Dermis microvascular lymphatic vessel endothelial cell (primary cell): ENCODE results near the gene PPP1R7. TPM values are rescaled to one million over a fixed set of nuclear protein-coding genes. Genes with fewer than 3 reads are reported as not detected.
"Not testable (repeated sequence)": the region's sequence is repeated elsewhere in the genome, so short reads cannot be mapped to it uniquely, and the experiment has no call there.

ENCODE experiments used
- DNase-seq, 2 donors: peaks; one replicate each; pipeline versions ENCODE4 v3.0.0 to v3.0.0-alpha.2; 2010; ENCODE audit warnings: low read depth in 2 of 2
- total RNA-seq: library from RNA; depleted of rRNA; stranded (reverse); fragments of >200 nt; gene quantifications from 2 replicates; pipeline ENCODE4 v1.2.1, GENCODE V29; 2014

The PPP1R7 gene, protein sequence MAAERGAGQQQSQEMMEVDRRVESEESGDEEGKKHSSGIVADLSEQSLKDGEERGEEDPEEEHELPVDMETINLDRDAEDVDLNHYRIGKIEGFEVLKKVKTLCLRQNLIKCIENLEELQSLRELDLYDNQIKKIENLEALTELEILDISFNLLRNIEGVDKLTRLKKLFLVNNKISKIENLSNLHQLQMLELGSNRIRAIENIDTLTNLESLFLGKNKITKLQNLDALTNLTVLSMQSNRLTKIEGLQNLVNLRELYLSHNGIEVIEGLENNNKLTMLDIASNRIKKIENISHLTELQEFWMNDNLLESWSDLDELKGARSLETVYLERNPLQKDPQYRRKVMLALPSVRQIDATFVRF
- total RNA-seq: 45.0 and 50.5 TPM in 2 replicates

DNA sequence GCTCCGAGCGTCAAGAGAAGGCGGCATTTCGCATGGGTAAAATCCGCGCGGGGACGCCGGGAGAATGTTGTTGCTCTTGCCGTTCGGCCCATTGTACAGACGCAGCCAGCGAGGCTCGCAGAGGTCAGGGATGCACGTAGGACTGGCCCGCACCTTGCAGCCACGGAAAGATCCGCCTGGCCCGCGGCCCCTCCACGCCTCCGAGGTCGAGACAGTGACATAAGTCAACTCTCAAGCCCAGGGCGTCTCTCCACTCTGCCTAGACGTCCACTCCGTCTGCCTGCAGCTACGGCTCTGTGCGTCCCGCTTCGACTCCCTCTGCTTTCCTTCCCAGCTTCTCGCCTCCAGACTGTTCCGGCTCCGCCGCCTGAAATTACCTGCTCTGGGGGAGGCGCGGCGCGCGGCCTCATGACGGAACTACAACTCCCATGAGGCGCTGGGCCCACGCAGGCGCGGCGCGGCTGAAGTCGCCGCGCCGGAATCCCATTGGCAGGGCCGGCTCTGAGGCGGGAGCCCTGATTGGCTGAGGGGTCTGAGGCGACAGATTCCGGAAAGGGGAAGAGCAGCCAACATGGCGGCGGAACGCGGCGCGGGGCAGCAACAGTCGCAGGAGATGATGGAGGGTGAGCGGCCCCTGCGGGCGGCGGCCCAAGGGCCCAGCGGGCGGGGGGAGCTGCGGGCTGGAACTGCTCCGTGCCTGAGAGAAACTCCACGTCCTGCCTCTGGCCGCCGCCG is at the start of gene PPP1R7:
TSS of gene PPP1R7 (plus strand) at position 543 of the 735 bp plus-strand sequence. CDS start at position 572, 29 bp downstream.
- peak; percentile 87 to 95 for DNase-seq

DNA sequence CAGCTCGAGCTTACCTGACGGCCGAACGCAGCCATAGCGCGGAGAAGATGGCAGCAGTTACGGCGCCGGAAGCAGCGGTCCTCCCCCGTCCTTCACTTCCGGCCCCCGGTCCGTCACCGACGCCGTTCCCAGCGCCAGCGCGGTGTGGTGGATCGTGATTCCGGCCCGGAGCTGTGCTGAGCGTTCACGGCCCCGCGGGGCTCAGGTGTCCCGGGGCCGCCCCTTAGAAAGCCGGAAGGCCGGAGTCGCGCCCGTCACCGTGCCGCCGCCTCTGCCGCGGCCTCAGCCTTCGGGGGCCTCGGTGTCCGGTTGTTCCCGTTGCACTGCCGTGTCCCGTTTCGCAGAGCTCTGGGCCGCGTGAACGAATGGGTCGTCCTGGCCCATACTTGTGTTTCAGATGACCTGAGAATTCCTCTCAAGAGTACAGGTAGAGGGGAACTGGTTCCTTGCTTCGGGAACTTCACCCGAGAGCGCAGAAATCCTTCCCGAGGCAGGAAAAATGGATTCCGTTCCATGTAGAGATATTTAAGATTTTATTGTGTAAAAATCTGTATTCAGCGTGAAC is 47.9 kb upstream of the PPP1R7 start, which contains the start of gene MTERF4:
TSS of gene MTERF4 (minus strand) at position 49 of the 565 bp plus-strand sequence. CDS start at position 35, 14 bp downstream.
- peak; percentile 47 to 82 for DNase-seq

DNA sequence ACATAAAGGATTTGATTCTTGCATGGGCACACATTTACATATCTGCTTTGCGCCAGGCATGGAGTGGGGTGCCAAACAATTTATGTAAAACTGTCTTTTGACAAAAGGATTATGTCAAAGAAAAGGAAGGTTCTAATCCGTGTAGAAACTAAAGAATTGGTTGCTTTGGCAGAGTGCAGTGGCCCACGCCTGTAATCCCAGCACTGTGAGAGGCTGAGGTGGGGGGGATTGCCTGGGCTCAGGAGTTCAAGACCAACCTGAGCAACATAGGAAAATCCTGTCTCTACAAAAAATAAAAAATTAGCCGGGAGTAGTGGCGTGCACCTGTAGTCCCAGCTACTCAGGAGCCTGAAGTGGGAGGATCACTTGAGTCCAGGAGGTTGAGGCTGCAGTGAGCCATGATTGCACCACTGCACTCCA is 47.1 kb upstream of the PPP1R7 start:
- DNase-seq: no peak

DNA sequence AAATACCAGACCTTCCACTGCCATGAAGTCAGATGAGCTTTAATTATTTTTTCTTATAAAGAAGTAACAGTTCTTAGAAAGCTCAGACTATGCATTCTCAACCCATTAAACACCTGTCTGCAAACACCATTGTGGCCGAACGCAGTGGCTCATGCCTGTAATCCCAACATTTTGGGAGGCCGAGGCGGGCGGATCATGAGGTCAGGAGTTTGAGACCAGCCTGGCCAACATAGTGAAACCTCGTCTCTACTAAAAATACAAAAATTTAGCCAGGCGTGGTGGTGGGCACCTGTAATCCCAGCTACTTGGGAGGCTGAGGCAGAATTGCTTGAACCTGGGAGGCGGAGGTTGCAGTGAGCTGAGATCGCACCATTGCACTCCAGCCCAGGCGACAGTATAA is 45.7 kb upstream of the PPP1R7 start:
- not testable (repeated sequence) for DNase-seq

DNA sequence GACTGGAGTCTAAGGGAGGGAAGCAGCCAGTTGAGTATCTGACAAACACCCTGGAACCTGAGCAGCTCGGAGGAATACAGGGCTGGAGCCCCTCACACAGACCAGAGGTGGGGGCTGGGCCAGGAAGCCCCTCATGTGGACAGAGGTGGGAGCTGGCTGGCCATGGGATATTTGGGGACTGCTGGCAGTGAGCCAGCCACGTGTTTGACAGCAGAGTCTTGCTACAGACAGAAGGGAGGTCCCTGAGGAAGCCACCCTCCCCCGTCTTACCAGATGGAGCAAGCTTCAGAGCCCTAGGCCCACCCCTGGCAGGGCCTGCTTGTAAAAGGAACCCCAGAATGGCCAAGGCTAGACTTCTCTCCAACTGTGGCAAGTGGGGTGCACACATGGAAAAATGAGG is 44.6 kb upstream of the PPP1R7 start:
- no peak for DNase-seq

DNA sequence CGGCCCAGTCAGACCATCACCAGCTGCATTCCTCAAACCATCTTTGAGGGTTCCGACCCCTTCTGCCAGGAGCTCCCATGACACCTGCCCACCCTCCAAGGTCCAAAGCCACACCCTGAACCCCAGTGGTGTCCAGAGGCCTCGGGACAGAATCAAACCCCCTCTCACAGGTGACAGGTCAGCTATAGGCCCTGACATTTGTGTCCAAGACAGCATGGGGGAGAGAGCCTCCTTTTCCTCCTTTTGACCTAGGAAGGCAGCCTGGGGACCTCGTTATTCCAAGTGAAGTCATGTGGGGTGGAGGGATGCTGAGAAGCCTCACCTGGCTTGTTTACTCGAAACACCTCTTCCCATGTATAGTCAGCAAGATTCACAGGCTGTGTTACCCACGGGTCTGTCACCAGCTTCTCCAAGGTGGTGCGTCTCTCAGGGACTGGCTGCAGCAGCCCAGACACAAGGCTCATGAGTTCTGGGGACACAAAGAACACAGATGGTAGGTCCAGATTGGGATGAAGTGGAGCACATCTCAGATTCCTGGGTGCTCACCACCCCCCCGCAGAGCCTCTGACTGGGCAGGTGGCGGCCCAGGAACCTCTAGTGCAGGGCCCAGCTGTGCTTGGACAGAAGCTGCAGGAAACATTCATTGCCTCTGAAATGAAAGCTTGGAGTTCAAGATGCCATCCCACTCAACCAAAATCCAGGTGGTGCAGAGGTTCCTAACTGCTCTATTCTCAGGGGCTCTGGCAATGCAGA is 43.1 kb upstream of the PPP1R7 start:
- no peak for DNase-seq

DNA sequence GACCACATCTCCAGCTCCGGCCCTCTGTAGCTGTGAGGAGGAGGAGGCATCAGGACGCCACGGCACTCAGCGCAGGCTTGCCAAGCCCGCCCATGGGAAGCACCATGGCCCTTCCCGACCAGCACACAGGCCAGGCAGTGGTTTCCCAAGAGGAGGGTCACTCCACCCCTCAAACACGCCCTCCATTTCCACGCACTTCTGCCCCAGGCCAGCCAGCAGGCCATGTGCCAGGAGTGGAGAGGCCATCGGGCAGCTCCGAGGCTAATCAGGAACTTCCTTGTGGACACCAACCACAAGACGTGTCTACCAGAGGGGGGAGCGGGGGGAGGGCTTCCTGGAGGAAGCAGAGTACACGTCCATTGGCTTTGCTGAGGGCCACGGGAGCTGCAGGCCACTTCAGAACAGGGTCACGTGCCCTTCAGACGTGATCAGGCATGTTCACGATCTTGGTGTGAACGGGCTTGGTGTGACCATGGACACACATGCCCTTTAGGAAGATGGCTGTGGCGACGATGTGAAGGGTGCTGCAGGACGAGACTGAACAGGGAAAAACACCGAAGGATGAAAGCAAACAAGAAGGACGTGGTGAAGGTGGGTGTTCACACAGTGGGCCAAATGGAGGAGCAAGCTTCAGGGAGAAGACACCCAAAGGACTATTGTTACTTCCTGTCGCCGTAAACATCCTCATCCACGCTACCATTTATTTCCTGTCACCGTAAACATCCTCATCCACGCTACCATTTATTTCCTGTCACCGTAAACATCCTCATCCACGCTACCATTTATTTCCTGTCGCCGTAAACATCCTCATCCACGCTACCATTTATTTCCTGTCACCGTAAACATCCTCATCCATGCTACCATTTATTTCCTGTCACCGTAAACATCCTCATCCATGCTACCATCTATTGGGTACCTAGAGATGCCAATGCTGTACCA is 41.7 kb upstream of the PPP1R7 start:
- DNase-seq: no peak

DNA sequence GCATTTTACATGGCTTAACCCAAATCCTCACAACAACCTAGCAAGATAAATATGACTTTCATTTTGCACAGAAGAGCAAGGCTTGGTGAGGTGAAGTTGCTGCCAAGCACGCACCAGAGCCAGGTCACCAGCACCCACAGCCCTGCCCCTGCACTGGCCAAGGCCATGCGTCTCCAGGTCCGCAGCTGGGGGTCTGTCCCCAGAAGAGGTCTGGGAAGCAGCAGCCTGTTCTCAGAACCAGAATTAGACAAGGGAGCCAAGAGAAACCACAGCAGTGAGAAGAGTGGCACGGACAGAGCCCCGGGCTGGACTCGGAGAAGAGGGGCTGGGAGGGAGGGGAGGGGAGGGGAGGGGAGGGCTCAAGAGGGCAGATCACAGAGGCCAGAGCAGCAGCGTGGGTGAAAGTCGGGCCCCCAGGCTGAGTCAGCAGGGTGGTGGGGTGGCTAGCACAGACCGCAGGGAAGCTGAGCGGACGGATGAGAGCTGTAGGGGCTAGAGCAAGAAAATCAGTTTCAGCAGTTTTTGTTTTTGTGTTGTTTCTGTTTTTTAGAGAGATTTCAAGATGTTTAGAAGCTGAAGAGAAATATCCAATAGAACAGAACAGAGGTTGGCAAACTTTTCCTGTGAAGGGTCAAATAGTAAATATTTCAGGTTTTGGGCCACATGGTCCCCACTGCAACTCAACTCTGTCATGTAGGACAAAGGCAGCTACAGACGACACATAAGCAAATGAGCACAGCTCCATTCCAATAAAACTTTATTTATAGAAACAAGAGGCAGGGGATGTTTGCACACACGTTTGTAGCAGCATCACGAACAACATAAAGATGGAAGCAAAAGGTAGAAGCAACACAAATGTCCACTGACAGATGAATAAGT is 40.8 kb upstream of the PPP1R7 start:
- no peak for DNase-seq

DNA sequence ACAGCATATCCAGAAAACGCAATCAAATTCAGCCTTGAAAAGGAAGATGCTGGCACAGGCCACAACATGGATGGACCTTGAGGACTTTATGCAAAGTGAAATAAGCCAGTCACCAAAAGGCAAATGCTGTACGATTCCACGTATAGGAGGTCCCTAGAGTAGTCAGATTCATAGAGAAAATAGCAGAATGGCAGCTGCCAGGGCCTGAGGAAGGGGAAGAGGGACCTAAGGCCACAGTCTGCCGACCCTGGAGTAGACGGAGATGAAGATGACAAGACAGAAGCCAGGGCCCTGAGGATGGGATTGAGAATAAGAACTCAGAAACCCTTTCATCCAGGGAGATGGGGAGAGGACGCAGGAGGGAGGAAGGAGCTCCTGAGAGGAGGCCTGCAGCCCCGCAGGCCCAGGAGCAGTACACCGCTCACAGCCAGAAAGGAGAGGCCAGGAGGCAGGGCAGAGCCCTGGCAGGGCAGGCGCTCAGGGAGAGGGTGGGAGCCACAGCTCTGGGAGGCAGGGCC is 40.1 kb upstream of the PPP1R7 start:
- DNase-seq: no peak

DNA sequence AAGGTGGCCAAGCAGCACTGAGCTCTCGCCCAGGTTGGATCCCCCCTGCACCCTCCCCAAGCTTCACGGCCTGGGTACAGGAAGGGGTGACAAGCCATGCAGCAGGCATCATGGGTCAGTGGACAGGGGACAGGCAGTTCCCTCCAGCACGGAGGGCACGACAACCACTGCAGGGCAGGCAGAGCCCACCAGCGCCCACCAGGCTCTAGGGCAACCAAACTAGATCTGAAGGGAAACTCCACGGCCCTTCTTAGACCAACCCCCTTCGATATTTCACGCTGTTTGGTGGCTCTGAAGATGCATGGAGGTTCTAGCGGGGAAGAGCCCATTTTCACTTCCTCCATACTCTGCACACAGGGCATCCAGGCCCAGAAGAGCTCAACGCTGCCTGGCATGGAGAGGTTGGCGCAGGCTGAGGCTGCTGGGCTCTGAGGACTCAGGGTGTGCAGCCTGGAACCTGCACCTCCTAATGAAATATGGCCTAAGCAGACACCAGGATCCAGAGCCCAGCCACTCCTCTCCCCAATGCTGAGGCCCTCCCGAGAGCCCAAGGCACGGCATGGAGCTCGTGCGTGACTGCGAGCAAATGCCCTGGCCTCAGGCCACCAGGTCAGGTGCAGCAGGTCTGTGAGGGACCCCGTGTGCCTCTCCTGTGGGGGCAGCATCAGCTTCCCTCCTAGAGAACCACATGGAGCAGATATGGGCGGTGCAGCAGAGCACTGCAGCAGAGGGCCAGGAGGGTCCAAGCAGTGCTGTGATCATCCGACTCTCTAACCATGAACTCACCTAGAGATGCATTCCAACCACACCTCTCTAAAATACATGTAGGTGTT is 39.4 kb upstream of the PPP1R7 start:
- no peak for DNase-seq

DNA sequence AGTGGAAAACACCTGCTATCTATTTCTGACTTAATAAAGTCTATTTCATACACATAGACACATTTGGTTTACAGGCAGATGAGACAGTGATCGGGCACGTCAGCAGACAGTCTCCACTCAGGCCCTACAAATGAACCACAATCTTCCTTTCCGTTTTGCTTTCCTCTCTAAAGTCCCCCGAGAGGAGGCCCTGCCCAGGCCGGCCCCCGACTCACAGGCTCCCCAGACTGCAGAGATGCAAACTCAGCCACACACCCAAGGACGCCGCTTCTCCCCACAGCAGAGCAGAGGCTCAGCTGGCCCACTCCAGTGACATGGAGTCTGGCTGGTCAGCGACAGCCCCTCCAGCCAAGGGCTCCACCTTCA is 38.8 kb upstream of the PPP1R7 start:
- DNase-seq: no peak

DNA sequence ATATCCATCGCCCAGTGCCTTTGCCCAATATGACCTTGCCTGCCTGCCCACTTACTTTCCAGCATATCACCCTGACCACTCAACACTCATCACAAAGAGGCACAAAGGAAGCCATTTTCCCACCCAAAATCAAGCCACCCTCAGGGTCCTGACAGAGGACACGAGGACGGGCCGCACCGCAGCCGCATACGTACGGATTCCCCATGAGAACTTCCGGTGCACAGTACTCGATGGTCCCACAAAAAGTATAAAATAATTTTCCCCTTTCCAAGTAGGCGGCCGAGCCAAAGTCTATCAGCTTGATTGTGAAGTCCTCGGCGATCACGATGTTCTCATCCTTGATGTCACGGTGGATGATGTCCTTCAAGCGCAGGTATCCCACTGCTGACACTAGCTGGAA is 38.2 kb upstream of the PPP1R7 start:
- DNase-seq: no peak

DNA sequence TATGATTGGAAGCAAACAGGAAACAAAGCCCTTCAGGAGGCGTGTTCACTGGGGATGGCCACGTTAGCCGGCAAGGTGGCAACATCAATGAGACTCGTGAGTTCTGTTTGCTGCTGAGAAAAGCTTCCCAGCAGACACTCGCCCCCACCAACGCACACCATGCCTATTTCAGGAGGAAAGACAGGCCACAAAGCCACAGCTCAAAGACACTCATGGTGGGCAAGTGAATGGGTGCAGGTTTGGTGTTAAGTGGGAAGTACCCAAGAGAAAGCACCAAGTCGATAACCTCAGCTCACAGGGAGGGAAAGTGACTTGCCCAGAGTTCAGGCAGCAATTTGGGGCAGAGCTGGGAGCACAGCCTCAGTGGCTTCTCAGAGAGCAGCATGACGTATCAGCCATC is 37.7 kb upstream of the PPP1R7 start:
- DNase-seq: no peak

DNA sequence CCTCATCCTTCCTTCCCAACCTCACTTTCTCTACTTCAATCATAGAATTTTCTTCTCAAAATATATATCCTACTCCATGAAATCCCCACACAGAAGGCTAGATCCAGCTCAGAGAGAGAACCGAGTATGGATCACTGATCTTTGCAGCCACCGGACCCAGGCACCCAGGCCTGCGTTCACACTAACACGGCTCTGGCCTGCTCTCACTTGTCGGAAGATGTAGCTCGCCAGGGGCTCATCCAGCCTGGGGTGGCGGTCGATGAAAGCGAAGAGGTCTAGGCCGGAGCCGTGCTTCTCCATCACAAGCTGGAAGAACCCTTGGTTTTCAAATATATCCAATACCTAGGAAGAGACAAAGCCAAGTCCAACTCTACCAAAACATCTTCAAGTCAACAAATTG is 35.4 kb upstream of the PPP1R7 start:
- DNase-seq: no peak

DNA sequence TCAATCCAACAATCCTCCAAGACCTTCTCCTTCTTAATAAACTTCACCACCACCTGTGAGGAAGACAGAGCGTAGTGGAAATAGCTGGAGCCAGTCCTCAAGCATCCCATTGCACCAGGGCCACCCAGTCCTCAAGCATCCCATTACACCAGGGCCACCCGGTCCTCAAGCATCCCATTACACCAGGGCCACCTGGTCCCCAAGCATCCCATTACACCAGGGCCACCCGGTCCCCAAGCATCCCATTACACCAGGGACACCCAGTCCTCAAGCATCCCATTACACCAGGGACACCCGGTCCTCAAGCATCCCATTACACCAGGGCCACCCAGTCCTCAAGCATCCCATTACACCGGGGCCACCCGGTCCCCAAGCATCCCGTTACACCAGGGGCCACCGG is 34.9 kb upstream of the PPP1R7 start:
- DNase-seq: no peak

DNA sequence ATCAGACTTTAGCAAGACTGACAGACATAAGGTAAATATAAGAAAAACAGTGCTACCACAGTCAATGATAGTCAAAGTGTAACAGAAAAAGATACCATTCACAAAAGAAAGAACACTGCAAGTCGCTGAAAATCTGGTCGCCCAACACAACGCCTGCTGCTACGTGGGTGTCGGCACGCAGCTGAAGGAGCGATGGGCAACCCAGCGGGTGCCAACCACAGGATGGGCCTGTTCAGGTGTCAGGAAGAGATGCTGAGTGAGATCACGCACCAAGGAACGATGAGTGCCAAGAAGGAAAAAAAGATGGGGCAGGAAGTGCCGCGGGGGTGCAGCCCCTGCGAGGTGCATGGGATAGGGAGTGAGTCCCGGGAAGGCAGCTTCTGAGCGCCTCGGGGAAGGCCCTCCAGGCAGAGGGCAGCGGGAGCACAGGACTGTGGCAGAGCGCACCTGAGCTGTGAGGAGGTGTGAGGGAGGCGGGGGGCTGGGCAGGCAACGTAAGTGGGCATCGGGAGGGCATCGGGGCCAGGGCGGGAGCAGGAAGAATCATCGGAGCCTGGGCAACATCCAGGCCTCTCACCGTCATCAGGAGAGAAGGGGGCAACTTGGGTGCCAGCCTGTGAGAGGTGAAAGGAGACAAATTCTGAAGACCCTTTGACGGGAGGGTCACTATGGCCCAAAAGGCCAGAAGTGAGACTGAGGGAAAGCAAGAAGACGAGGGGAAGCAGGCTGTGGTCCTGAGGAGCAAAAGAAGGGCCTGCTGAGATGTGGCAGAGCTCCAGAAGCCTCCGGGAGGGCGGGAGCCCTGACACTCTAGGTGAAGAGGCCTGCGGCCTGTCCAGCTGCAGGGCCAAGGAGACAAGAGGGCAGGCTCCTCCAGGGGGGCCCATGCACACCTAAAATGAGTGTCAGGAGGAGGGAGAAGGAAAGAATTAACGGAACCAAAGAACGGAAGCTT is 33.4 kb upstream of the PPP1R7 start:
- DNase-seq: no peak

DNA sequence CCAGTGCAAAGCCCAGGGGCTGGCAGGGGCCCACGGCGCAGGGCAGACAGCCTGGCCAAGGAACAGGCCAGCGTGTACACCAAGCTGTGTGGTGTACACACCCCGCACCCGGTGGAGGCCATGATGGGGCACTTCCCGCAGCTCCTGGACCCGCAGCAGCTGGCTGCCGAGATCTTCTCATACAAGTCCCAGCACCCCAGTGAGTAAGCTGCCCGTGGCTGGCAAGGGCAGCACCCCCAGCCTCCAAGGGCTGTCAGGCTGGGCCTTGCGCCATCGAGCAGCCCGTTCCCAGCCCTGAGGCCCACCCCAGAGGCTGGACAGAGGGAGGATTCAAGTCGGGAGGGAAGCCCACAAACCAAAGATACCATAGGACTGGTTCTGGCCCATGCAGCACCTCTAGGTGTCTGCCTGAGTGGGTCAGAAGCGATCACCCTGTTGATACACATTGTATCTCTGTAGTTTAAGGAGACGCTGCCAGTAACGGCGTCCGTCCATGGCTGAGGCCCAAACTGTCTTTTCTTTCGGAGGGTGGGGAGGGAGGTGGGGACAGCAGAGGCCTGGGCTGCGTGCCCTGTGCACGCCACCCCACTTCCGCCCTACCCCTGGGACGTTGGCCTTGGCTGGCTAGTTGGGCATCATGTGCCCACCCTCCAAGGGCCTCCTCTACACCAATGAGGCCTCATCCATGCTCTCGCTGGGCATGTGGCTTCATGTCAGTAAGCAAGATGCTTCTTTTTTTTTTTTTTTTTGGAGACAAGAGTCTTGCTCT is 31.3 kb upstream of the PPP1R7 start:
- no peak for DNase-seq
